ENCODE data around the gene LNPEP. TPM values are rescaled to one million over a fixed set of nuclear protein-coding genes. Genes with fewer than 3 reads are reported as not detected.

The LNPEP gene
- total RNA-seq, 2 experiments from 2014 or later: 79.1 to 116 TPM

DNA sequence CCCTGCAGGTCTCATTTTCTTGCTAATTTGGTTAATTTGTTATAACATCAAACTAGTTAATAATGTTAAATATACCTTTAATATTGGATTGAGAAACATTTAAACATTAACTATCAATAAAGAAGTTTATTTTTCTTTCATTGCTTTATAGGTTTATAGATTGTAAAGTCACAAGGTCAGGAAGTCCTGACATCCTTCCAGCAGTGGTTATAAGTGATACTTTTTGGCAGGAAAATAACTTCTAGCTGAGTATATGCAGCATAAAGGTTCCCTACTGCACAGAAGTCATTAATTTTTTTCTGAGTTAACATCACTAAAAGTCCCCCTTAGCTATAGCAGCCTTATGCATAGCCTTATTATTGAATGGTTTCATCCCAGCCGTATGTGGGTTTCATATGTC is 85.5 kb downstream of the LNPEP start:
- no peak for DNase-seq (ENCODE audit: low spot score)
- CTCF ChIA-PET (ENCODE audit: unreplicated experiment): no interaction called here
- H2AFZ ChIP-seq (ENCODE audit: low read length): no peak overlapping the region
- H3K79me2 ChIP-seq (ENCODE audit: insufficient read depth, low read depth, low read length): no peaks in the 10 kb centered on the region; the same call in 1 of the 2 replicates
- peaks cover 96% of the 10 kb centered on the region for H3K36me3 ChIP-seq (ENCODE audit: insufficient read depth, low read length)
- H3K4me2 ChIP-seq (ENCODE audit: low read length): no peak overlapping the region
- H3K4me3 ChIP-seq (ENCODE audit: low read depth, low read length, poor library complexity, severe bottlenecking): no peak overlapping the region
- H3K27ac ChIP-seq (ENCODE audit: low read depth, low read length, poor library complexity, severe bottlenecking): no peak overlapping the region
- no peaks in the 10 kb centered on the region for H3K9me3 ChIP-seq (ENCODE audit: low read length)
- POLR2A ChIA-PET: interaction anchor here (0.5 to 1.7 kb wide), 6 partner anchors 9 to 147 kb away, joined by 3 to 9 read pairs (median 4); no protein-coding TSS in a partner anchor
- no peaks in the 10 kb centered on the region for H4K20me1 ChIP-seq (ENCODE audit: insufficient read depth, low read length)
- intact Hi-C loops (cut with micrococcal nuclease; ENCODE audit: unreplicated experiment): no loop called here
- no TSS peak for BruUV-seq (replicated peaks)
- no peaks in the 10 kb centered on the region for H3K9me2 ChIP-seq (ENCODE audit: insufficient read depth, low read length)
- TF ChIP-seq EZH2phosphoT487 (IDR thresholded peaks at IDR 0.05; ENCODE audit: borderline replicate concordance, low read depth, low read length): no peak
- TF ChIP-seq, protein P1, sequence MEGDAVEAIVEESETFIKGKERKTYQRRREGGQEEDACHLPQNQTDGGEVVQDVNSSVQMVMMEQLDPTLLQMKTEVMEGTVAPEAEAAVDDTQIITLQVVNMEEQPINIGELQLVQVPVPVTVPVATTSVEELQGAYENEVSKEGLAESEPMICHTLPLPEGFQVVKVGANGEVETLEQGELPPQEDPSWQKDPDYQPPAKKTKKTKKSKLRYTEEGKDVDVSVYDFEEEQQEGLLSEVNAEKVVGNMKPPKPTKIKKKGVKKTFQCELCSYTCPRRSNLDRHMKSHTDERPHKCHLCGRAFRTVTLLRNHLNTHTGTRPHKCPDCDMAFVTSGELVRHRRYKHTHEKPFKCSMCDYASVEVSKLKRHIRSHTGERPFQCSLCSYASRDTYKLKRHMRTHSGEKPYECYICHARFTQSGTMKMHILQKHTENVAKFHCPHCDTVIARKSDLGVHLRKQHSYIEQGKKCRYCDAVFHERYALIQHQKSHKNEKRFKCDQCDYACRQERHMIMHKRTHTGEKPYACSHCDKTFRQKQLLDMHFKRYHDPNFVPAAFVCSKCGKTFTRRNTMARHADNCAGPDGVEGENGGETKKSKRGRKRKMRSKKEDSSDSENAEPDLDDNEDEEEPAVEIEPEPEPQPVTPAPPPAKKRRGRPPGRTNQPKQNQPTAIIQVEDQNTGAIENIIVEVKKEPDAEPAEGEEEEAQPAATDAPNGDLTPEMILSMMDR (conservative IDR thresholded peaks at IDR 0.05; ENCODE audit: low read length): no peak
- H3K4me1 ChIP-seq (ENCODE audit: insufficient read depth, low read length, poor library complexity, severe bottlenecking): no peaks in the 10 kb centered on the region

DNA sequence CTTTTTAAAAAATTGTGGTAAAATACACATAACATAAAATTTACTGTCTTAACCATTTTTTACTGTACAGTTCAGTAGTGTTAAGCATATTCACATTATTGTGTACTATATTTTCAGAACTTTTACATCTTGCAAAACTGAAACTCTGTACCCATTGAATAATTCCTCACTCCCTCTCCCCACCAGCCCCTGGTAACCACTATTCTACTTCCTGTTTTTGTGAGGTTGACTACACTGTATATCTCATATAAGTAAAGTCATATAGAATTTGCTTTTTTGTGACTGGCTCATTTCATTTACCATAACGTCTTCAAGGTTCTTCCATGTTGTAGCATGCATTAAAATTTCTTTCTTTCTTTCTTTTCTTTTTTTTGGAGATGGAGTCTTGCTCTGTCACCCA is 87.0 kb downstream of the LNPEP start:
- DNase-seq (ENCODE audit: low spot score): no peak
- no peaks in the 10 kb centered on the region for H3K4me1 ChIP-seq (ENCODE audit: insufficient read depth, low read length, poor library complexity, severe bottlenecking)
- no peak overlapping the region for H3K27ac ChIP-seq (ENCODE audit: low read depth, low read length, poor library complexity, severe bottlenecking)
- no peaks in the 10 kb centered on the region for H3K9me2 ChIP-seq (ENCODE audit: insufficient read depth, low read length)
- H3K4me2 ChIP-seq (ENCODE audit: low read length): no peak overlapping the region
- H2AFZ ChIP-seq (ENCODE audit: low read length): no peak overlapping the region
- no peaks in the 10 kb centered on the region; the same call in 1 of the 2 replicates for H3K79me2 ChIP-seq (ENCODE audit: insufficient read depth, low read depth, low read length)
- intact Hi-C loops (cut with micrococcal nuclease; ENCODE audit: unreplicated experiment): no loop called here
- peaks cover 96% of the 10 kb centered on the region for H3K36me3 ChIP-seq (ENCODE audit: insufficient read depth, low read length)
- H3K4me3 ChIP-seq (ENCODE audit: low read depth, low read length, poor library complexity, severe bottlenecking): no peak overlapping the region
- ChIA-PET POLR2A (interaction anchor here (0.7 to 1.3 kb wide), 2 partner anchors 9 to 93 kb away, joined by 3 to 4 read pairs; no protein-coding TSS in a partner anchor), CTCF (ENCODE audit: unreplicated experiment) (no interaction called here)
- no peaks in the 10 kb centered on the region for H3K9me3 ChIP-seq (ENCODE audit: low read length)
- BruUV-seq (replicated peaks): no TSS peak
- TF ChIP-seq EZH2phosphoT487 (IDR thresholded peaks at IDR 0.05; ENCODE audit: borderline replicate concordance, low read depth, low read length): no peak
- TF ChIP-seq, protein P1 (conservative IDR thresholded peaks at IDR 0.05; ENCODE audit: low read length): no peak
- H4K20me1 ChIP-seq (ENCODE audit: insufficient read depth, low read length): no peaks in the 10 kb centered on the region

DNA sequence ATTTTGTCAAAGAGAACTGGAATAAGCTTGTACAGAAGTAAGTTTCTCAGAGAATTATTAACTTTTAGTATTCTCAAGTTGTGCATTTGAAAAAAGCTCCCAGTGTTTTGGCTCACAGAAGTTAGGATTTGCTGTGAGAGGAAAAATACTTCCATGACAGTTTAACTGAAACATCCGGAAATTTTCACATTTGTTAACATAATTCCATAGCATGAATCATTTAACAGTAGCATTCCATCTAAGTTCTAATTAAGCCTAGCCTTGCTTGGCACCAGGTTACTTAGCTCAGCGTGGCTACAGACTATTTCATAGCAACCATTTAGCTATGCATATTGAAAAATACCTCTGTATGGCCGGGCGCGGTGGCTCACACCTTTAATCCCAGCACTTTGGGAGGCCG is 90.8 kb downstream of the LNPEP start:
- POLR2A ChIA-PET: interaction anchor here (0.6 to 1.1 kb wide), 3 partner anchors 16 to 275 kb away, joined by 3 to 5 read pairs (median 4); no protein-coding TSS in a partner anchor
- no peak overlapping the region for H2AFZ ChIP-seq (ENCODE audit: low read length)
- peaks cover 98% of the 10 kb centered on the region for H3K36me3 ChIP-seq (ENCODE audit: insufficient read depth, low read length)
- no TSS peak for BruUV-seq (replicated peaks)
- no peaks in the 10 kb centered on the region for H3K4me1 ChIP-seq (ENCODE audit: insufficient read depth, low read length, poor library complexity, severe bottlenecking)
- no peak for DNase-seq (ENCODE audit: low spot score)
- H3K9me3 ChIP-seq (ENCODE audit: low read length): no peaks in the 10 kb centered on the region
- TF ChIP-seq EZH2phosphoT487 (IDR thresholded peaks at IDR 0.05; ENCODE audit: borderline replicate concordance, low read depth, low read length): no peak
- TF ChIP-seq, protein P1 (conservative IDR thresholded peaks at IDR 0.05; ENCODE audit: low read length): no peak
- no peaks in the 10 kb centered on the region for H4K20me1 ChIP-seq (ENCODE audit: insufficient read depth, low read length)
- no peak overlapping the region for H3K4me3 ChIP-seq (ENCODE audit: low read depth, low read length, poor library complexity, severe bottlenecking)
- H3K9me2 ChIP-seq (ENCODE audit: insufficient read depth, low read length): no peaks in the 10 kb centered on the region
- H3K4me2 ChIP-seq (ENCODE audit: low read length): no peak overlapping the region
- no peaks in the 10 kb centered on the region; the same call in 1 of the 2 replicates for H3K79me2 ChIP-seq (ENCODE audit: insufficient read depth, low read depth, low read length)
- intact Hi-C loops (cut with micrococcal nuclease; ENCODE audit: unreplicated experiment): no loop called here
- CTCF ChIA-PET (ENCODE audit: unreplicated experiment): no interaction called here
- no peak overlapping the region for H3K27ac ChIP-seq (ENCODE audit: low read depth, low read length, poor library complexity, severe bottlenecking)

Data from OCI-LY7 (cell line).